ENCODE results near the gene ZCCHC14. TPM values are rescaled to one million over a fixed set of nuclear protein-coding genes. Genes with fewer than 3 reads are reported as not detected.
A peak's percentile ranks its signal among the peaks of the same experiment; 100 is the strongest.

The ZCCHC14 gene
- total and polyA plus RNA-seq, 2 of the 13 experiments (the other 11 are each of a cell fraction or from before 2014, with no cell fraction given) = 12.4 to 12.5 TPM

- TF ChIP-seq, protein P1, sequence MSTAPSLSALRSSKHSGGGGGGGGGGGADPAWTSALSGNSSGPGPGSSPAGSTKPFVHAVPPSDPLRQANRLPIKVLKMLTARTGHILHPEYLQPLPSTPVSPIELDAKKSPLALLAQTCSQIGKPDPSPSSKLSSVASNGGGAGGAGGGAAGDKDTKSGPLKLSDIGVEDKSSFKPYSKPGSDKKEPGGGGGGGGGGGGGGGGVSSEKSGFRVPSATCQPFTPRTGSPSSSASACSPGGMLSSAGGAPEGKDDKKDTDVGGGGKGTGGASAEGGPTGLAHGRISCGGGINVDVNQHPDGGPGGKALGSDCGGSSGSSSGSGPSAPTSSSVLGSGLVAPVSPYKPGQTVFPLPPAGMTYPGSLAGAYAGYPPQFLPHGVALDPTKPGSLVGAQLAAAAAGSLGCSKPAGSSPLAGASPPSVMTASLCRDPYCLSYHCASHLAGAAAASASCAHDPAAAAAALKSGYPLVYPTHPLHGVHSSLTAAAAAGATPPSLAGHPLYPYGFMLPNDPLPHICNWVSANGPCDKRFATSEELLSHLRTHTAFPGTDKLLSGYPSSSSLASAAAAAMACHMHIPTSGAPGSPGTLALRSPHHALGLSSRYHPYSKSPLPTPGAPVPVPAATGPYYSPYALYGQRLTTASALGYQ (CRISPR knock-in tag; IDR thresholded peaks at IDR 0.05) = peak; percentile 94
- TF ChIP-seq RFX3 (CRISPR knock-in tag; IDR thresholded peaks at IDR 0.05) (peak; percentile 62), IKZF5 (CRISPR knock-in tag; IDR thresholded peaks at IDR 0.05) (peak; percentile 95), TERF1 (CRISPR knock-in tag; IDR thresholded peaks at IDR 0.05) (0 out of 2 replicates have a peak, but pooled peaks have one; percentile 40), PHF21A (CRISPR knock-in tag; IDR thresholded peaks at IDR 0.05) (peak; percentile 91), SKI (IDR thresholded peaks at IDR 0.05; ENCODE audit: partially characterized antibody) (no peak), HOXA3 (CRISPR knock-in tag; IDR thresholded peaks at IDR 0.05) (no peak; the same call in none of the 2 replicates), ERF (CRISPR knock-in tag; IDR thresholded peaks at IDR 0.05) (peak; percentile 92), ZBTB7A (CRISPR knock-in tag; IDR thresholded peaks at IDR 0.05) (no peak; the same call in 1 of the 2 replicates), EED (CRISPR knock-in tag; IDR thresholded peaks at IDR 0.05) (peak; percentile 86; the same call in 1 of the 2 replicates), ATF7-NPFF (CRISPR knock-in tag; IDR thresholded peaks at IDR 0.05; ENCODE audit: low read depth) (no peak), ZBTB20 (CRISPR knock-in tag; IDR thresholded peaks at IDR 0.05; ENCODE audit: borderline replicate concordance, low read depth) (peak; percentile 31; the same call in 1 of the 2 replicates)
- TF ChIP-seq, protein P2, sequence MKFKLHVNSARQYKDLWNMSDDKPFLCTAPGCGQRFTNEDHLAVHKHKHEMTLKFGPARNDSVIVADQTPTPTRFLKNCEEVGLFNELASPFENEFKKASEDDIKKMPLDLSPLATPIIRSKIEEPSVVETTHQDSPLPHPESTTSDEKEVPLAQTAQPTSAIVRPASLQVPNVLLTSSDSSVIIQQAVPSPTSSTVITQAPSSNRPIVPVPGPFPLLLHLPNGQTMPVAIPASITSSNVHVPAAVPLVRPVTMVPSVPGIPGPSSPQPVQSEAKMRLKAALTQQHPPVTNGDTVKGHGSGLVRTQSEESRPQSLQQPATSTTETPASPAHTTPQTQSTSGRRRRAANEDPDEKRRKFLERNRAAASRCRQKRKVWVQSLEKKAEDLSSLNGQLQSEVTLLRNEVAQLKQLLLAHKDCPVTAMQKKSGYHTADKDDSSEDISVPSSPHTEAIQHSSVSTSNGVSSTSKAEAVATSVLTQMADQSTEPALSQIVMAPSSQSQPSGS (CRISPR knock-in tag; IDR thresholded peaks at IDR 0.05) = peak; percentile 90
- TF ChIP-seq, protein P3, sequence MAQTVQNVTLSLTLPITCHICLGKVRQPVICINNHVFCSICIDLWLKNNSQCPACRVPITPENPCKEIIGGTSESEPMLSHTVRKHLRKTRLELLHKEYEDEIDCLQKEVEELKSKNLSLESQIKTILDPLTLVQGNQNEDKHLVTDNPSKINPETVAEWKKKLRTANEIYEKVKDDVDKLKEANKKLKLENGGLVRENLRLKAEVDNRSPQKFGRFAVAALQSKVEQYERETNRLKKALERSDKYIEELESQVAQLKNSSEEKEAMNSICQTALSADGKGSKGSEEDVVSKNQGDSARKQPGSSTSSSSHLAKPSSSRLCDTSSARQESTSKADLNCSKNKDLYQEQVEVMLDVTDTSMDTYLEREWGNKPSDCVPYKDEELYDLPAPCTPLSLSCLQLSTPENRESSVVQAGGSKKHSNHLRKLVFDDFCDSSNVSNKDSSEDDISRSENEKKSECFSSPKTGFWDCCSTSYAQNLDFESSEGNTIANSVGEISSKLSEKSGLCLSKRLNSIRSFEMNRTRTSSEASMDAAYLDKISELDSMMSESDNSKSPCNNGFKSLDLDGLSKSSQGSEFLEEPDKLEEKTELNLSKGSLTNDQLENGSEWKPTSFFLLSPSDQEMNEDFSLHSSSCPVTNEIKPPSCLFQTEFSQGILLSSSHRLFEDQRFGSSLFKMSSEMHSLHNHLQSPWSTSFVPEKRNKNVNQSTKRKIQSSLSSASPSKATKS (CRISPR knock-in tag; IDR thresholded peaks at IDR 0.05) = peak; percentile 88; the same call in 1 of the 2 replicates
- TF ChIP-seq, protein P4, sequence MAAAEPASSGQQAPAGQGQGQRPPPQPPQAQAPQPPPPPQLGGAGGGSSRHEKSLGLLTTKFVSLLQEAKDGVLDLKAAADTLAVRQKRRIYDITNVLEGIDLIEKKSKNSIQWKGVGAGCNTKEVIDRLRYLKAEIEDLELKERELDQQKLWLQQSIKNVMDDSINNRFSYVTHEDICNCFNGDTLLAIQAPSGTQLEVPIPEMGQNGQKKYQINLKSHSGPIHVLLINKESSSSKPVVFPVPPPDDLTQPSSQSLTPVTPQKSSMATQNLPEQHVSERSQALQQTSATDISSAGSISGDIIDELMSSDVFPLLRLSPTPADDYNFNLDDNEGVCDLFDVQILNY (CRISPR knock-in tag; conservative IDR thresholded peaks at IDR 0.05) = no peak
Observed at GRCh38 chr16:87528690-87529579, 36.1 kb upstream of the ZCCHC14 start (continued).

Measured in HepG2 (cell line).